Stimulated activated CD8-positive, alpha-beta memory T cell treated with anti-CD3 and anti-CD28 coated beads, Interleukin-12 subunit alpha, Interleukin-12 subunit beta, amount 100 ng/mL, for 1 hour (primary cell): ENCODE data around the gene DPP7.
A peak's percentile ranks its signal among the peaks of the same experiment; 100 is the strongest.

Source experiments
- DNase-seq: peaks from one replicate; pipeline ENCODE4 v3.0.0-alpha.2; 2020; ENCODE audit warnings: low read depth

DPP7 gene

GRCh38 chr9:137114613-137115393 is at the start of gene DPP7:
Gene DPP7 (minus strand): TSS chr9:137114733. CDS start chr9:137114713, 20 bp downstream.
- DNase-seq, result peak; percentile 59

- no peak for DNase-seq
Measured at GRCh38 chr9:137163805-137164204, 49.3 kb upstream of the DPP7 start.

- DNase-seq, result no peak
Measured at GRCh38 chr9:137163365-137163715, 48.8 kb upstream of the DPP7 start.

- no peak for DNase-seq
Measured at GRCh38 chr9:137162505-137163364, 48.2 kb upstream of the DPP7 start.

GRCh38 chr9:137161558-137162486 is 47.3 kb upstream of the DPP7 start:
- DNase-seq, result no peak

GRCh38 chr9:137160716-137161557 is 46.4 kb upstream of the DPP7 start:
- DNase-seq, result no peak

- no peak for DNase-seq
Measured at GRCh38 chr9:137160054-137160425, 45.5 kb upstream of the DPP7 start.

- DNase-seq, result no peak
Measured at GRCh38 chr9:137159105-137160053, 44.8 kb upstream of the DPP7 start.

- DNase-seq, result no peak
Measured at GRCh38 chr9:137158625-137159024, 44.1 kb upstream of the DPP7 start.

GRCh38 chr9:137157618-137158415 is 43.3 kb upstream of the DPP7 start:
- DNase-seq, result no peak

- peak; percentile 30 for DNase-seq
Measured at GRCh38 chr9:137156567-137157375, 42.2 kb upstream of the DPP7 start.

- DNase-seq, result no peak
Measured at GRCh38 chr9:137152844-137153405, 38.4 kb upstream of the DPP7 start.

- DNase-seq, result no peak
Measured at GRCh38 chr9:137150617-137151457, 36.3 kb upstream of the DPP7 start.

- DNase-seq, result no peak
Measured at GRCh38 chr9:137149942-137150616, 35.5 kb upstream of the DPP7 start.

GRCh38 chr9:137149363-137149762 is 34.8 kb upstream of the DPP7 start:
- DNase-seq, result no peak

GRCh38 chr9:137148661-137149060 is 34.1 kb upstream of the DPP7 start:
- no peak for DNase-seq

- DNase-seq, result no peak
Measured at GRCh38 chr9:137148242-137148641, 33.7 kb upstream of the DPP7 start.
